Raji (cell line): Measurements from ENCODE around the gene PRRC2A.

Experiments used
- POLR2A ChIP-seq: IDR thresholded peaks from 2 replicates; pipeline ENCODE4 v1.6.1; 2011; ENCODE audit warnings: low read depth, low read length, control low read depth; ENCODE audit not compliant: insufficient read depth

Gene PRRC2A

GRCh38 chr6:31662124-31662723, 41.7 kb downstream of the PRRC2A start:
- no peak for TF ChIP-seq POLR2A

DNA sequence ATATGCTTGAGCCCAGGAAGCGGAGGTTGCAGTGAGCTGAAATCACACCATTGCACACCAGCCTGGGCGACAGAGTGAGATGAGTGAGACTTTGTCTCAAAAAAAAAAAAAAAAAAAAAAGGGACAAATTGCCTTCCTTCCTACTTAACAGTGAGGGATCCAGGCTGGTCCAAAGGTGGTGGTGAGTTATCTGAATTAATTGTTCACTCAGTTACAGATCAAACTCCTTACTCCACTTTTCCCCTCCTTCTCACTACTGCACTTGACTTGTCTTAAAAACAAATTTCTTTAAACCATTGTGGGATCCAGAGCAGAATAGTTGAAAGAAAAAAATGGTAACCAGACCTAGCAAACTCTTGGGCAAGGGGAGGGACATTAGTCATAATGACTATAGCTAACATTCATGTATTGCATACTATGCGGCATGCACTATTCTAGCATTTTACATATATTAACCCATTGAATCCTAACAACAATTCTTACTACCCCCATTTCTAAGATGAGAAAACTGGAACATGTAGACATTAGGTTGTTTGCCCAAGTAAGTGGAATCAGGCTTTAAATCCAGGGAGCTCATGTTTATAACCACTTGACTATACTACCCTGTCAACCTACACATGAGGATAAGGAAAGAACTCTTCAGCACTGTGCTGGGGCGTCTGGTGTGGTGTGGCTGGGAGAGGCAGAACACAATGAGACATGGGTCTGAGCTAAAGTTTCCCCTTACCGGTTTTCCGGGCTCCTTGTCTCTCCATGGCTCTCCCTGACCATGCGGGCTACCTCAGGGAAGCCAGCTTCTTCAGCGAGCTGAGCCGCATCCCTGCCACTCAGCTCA, 42.8 kb downstream of the PRRC2A start:
- no peak for TF ChIP-seq POLR2A

DNA sequence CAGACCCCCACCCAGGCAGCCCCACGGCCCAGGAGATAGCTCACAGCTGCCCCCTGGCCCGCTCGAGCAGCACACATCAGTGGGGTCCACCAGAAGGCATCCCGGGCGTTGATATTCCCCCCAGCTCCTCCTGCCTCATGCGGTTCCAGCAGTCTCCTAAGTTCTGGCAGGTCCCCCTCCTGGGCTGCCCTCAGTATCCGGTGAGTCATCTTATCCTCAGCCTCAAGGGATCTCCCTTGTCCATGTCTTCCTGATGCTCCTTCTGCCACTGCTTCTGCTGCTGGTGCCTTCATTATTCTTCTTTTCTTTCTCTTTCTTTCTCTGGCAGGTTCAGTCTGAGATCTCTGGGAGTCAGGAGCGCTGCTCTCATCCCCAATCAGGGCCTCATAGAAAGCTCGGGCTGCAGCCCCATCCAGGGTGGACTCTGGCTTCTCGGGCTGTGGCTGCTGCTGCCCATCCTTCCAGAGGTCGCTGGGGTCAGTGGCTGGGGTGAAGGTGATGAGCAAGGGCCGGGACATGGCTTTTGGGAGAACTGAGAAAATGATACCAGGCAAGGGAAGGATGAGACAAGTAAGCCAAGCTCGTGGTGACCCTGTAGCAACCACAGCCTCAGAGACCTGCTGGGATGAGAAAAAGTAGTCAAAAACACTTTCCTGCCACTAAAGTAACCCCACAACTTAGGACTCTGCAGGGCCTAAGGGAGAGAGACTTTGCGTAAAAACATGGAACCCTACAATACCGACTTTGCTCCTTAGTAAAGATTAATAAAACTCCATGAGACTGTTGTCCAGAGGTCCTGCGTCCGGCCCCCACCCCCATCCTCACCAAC, 43.7 kb downstream of the PRRC2A start:
- TF ChIP-seq POLR2A: no peak

DNA sequence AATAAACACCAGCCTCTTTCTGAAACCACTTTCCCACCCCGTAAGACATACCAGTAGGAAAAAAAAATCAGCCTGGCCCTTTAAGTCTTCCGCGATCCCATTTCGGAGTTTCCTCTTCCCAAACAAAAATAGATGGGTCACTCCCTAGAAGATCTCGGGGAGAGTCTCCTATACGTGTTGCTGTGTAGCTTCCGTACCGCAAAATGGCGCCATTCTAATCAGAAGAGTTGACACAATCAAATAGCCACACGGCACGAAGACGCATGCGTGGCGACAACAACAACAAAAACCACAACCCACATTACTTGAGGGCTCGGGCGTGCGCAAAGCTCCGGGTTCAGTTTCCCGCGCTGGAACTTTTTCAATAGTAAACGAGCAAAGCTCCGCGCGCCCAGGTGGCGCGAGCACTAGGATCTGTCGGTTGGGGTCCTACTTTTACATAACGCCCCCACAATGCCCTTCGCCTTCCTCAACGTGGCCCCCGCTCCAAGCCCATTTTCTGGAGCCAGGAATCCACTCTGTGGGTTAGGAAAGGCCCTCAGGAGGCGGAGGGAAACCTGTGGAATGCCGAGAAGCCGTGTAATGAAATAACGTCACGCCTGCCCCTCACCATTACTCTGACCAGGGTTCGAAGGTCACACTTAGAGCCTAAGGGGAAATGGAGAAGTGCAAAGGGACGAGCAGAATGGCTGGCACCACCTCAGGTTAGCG, 44.4 kb downstream of the PRRC2A start, which contains the start of gene GPANK1:
GPANK1 (minus strand) TSS at position 208 of the 711 bp plus-strand sequence. CDS start 519 bp downstream, outside the sequence.
- peak; percentile 77 for TF ChIP-seq POLR2A

DNA sequence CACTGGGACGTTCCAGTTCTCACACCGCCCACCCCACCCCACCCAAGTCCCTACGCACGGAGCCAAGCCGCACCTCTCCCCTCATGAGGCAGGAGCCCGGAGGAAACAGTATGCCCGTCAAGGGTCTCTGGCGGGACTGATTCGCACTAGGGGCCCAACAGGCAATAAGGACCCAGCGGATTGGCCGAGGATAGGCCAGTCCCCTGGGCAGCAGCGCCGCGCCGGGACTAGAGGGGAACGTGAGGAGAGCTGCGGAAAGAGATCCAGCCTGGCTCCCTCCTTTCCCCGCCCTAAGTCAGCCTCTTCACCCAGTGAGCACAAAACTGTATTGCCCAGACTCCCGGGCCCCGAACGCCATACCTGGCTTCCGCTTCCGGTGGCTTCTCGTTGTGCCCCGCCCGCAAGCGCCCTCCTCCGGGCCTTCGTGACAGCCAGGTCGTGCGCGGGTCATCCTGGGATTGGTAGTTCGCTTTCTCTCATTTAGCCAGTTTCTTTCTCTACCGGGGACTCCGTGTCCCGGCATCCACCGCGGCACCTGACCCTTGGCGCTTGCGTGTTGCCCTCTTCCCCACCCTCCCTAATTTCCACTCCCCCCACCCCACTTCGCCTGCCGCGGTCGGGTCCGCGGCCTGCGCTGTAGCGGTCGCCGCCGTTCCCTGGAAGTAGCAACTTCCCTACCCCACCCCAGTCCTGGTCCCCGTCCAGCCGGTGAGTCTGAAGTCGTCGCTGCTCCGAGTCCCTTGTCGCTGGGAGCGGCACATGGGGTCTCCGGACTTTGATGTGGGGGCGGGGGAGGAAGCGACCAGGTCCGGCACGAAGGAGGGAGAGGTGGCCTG, 45.2 kb downstream of the PRRC2A start, which contains the start of gene CSNK2B:
CSNK2B (plus strand) TSS at position 580 of the 836 bp plus-strand sequence. CDS start 752 bp downstream, outside the sequence.
- TF ChIP-seq POLR2A: peak; percentile 93

DNA sequence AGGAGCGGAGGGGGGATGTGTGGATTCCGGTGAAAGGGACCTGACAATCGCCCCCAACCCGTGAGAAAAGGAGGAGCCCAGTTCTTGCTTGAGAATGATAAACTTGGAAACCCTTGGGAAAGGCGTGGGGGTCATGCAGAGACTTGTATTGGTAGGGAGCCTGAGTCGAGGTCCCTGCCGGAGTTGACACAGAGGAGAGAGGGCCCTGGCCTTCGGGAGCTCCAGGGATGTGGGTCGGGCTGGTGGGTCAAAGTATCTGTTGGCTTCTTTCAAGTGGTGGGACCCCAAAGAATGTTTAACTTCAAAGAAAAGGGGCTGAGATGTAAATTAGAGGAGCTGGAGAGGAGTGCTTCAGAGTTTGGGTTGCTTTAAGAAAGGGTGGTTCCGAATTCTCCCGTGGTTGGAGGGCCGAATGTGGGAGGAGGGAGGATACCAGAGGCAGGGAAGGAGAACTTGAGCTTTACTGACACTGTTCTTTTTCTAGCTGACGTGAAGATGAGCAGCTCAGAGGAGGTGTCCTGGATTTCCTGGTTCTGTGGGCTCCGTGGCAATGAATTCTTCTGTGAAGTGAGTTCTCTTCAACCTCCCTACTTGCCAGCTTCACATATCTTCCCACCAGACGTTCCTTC, 45.9 kb downstream of the PRRC2A start:
- no peak for TF ChIP-seq POLR2A

DNA sequence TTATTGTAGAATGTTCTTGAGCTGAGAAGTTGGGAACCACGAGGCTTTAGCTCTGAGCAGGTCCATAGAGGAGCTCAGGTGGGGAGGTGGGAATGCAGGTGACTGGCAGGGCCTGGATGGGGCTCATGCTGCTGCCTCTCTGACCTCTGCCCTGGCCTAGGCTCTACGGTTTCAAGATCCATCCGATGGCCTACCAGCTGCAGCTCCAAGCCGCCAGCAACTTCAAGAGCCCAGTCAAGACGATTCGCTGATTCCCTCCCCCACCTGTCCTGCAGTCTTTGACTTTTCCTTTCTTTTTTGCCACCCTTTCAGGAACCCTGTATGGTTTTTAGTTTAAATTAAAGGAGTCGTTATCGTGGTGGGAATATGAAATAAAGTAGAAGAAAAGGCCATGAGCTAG, 49.2 kb downstream of the PRRC2A start, which contains the start of gene LY6G5B:
LY6G5B (plus strand) TSS at position 301 of the 400 bp plus-strand sequence. CDS start 975 bp downstream, outside the sequence.
- no peak for TF ChIP-seq POLR2A

- no peak for TF ChIP-seq POLR2A
Observed at GRCh38 chr6:31676322-31676903, 55.9 kb downstream of the PRRC2A start.

DNA sequence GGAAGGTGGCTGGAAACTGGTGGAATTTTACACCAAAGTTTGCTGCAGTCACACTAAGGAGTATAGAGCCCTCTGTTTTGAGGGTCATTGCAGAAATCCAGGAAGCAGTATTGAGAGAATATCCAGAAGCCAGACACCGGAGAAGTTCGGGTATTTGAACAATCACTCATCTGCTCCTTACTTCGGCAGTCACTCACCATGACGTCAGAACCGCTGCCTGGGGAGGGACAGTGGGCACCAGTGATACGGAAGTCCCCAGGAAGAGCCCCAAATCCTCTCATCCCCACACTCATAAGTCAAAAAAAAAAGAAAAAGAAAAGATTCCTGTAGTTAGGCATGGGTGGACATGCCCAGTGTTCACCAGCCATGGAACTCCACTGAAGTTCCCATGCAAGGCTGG, 56.4 kb downstream of the PRRC2A start:
- TF ChIP-seq POLR2A: no peak

DNA sequence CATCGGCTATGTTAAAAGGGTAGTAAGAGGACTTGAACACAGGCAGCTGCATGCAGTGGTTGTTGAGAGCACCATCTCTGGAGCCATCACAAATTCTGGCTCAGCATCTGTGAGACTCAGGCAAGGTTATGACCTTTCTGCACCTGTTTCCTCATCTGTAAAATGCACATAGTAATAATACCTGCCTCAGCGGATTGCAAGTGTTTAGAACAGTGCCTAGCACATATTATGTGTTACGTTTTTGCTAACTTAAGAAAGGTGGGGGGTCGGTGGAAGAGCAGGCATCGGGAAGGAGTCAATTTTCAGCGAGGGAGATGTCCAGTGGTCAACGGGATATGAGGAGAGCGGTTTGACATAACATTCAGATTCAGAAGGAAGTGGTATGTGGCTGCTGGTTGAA, 57.4 kb downstream of the PRRC2A start:
- no peak for TF ChIP-seq POLR2A

DNA sequence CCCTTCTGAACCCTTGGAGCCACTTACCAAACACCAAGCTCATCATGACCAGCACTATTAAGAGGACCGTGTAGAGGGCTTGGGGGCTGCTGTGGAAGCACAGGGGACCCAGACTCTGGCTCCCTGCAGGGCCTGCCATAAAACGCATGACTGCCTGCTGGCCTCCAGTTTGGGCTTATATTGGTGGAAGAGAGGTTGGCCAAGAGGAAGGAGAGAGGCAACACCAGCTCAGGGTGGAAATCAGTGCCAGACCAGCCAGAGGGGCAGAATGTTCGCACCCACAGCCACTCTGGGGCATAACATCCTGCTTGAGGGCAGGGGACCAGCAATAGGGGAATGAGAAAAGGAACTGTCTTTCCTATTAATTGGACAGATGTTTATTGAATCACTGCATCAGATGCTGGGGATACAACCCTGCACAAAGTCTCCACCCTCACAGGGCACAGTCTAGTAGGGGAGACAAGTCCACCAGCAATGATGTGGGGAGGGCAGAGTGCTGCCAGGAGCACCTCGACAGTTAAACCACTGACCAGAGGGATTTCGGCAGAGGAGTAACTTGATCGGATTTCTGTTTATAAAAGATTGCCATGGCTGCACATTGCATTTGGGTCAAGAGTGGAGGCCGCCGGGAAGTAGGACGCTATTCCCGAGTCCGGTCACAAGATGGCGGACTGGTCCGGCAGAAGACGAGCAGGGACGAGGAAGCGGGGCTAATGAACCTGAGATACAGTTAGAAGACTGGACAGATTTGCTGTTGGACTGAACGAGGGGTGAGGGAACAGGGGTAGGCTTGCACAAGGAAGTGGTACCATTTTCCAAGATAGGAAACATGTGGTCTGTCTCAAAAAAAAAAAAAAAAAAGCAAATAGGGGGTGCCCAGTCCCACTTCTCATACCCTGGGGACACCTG, 60.0 kb downstream of the PRRC2A start, which contains the start of gene LY6G5C:
LY6G5C (minus strand) TSS at position 842 of the 909 bp plus-strand sequence; CDS start at position 148, 694 bp downstream.
- 0 out of 2 replicates have a peak, but pooled peaks have one; percentile 10 for TF ChIP-seq POLR2A
